ENCODE measurements around the gene P2RX5. TPM values are rescaled to one million over a fixed set of nuclear protein-coding genes. Genes with fewer than 3 reads are reported as not detected.

P2RX5 gene
- total RNA-seq, 1 experiment from 2014 or later = 11.6 TPM

DNA sequence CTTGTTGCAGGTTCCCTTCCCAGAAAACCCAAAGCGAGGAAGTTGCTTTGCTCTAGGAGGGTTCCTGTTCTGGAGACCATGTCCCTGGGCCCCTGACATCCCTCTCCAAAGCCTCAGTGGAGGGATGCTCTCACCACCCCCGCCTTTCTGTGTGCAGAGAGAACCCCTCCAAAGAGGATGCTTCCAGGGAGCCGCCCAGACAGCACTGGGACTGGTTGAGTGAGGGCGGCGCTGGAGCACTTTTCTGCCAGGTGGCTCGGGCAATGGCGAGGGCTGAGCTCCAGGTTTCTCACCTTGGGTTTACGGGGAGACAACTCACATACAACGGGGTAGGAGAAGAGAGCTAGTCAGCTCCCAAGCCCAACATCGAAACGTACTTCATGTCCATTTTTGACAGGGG lies 20.1 kb downstream of the P2RX5 start:
- H3K27ac Mint-ChIP-seq (ENCODE audit: unreplicated experiment) = no peak overlapping the region
- H3K4me3 Mint-ChIP-seq (ENCODE audit: low read depth, unreplicated experiment) = no peak overlapping the region
- BruUV-seq (replicated peaks) = no TSS peak
- H3K9me3 Mint-ChIP-seq (ENCODE audit: low read depth, unreplicated experiment) = no peaks in the 10 kb centered on the region
- peaks cover 8% of the 10 kb centered on the region for H3K36me3 Mint-ChIP-seq (ENCODE audit: insufficient read depth, unreplicated experiment)
- H3K27me3 Mint-ChIP-seq (ENCODE audit: unreplicated experiment) = no peaks in the 10 kb centered on the region
- no peaks in the 10 kb centered on the region for H3K4me1 Mint-ChIP-seq (ENCODE audit: low read depth, unreplicated experiment)
- CTCF ChIA-PET = no interaction called here
- no peak for DNase-seq
- TF ChIP-seq, protein P1, sequence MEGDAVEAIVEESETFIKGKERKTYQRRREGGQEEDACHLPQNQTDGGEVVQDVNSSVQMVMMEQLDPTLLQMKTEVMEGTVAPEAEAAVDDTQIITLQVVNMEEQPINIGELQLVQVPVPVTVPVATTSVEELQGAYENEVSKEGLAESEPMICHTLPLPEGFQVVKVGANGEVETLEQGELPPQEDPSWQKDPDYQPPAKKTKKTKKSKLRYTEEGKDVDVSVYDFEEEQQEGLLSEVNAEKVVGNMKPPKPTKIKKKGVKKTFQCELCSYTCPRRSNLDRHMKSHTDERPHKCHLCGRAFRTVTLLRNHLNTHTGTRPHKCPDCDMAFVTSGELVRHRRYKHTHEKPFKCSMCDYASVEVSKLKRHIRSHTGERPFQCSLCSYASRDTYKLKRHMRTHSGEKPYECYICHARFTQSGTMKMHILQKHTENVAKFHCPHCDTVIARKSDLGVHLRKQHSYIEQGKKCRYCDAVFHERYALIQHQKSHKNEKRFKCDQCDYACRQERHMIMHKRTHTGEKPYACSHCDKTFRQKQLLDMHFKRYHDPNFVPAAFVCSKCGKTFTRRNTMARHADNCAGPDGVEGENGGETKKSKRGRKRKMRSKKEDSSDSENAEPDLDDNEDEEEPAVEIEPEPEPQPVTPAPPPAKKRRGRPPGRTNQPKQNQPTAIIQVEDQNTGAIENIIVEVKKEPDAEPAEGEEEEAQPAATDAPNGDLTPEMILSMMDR (IDR thresholded peaks at IDR 0.05; ENCODE audit: unreplicated experiment) = no peak
- intact Hi-C loops (cut with micrococcal nuclease; ENCODE audit: unreplicated experiment) = no loop called here

DNA sequence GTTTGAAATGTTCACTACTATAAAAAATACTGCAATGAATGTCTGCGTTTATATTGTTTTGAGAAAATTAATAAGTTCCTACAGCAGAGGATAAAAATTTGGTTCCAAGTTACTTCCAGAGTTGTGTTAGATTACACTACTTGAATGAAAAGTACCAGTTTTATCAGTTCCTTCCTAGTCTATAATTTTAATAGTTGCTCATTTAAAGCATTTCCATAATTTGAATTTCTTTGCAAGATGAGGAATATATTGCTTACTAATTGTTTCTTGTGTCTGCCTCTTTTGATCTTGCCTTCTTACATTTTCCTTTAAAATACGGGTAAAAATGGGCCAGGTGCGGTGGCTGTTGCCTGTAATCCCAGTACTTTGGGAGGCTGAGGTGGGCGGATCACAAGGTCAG lies 23.4 kb downstream of the P2RX5 start:
- intact Hi-C loops (cut with micrococcal nuclease; ENCODE audit: unreplicated experiment) = no loop called here
- BruUV-seq (replicated peaks) = no TSS peak
- H3K36me3 Mint-ChIP-seq (ENCODE audit: insufficient read depth, unreplicated experiment) = peaks cover 32% of the 10 kb centered on the region
- CTCF ChIA-PET = no interaction called here
- H3K4me3 Mint-ChIP-seq (ENCODE audit: low read depth, unreplicated experiment) = no peak overlapping the region
- no peaks in the 10 kb centered on the region for H3K27me3 Mint-ChIP-seq (ENCODE audit: unreplicated experiment)
- H3K4me1 Mint-ChIP-seq (ENCODE audit: low read depth, unreplicated experiment) = no peaks in the 10 kb centered on the region
- TF ChIP-seq, protein P1 (IDR thresholded peaks at IDR 0.05; ENCODE audit: unreplicated experiment) = no peak
- DNase-seq = no peak
- no peak overlapping the region for H3K27ac Mint-ChIP-seq (ENCODE audit: unreplicated experiment)
- no peaks in the 10 kb centered on the region for H3K9me3 Mint-ChIP-seq (ENCODE audit: low read depth, unreplicated experiment)

DNA sequence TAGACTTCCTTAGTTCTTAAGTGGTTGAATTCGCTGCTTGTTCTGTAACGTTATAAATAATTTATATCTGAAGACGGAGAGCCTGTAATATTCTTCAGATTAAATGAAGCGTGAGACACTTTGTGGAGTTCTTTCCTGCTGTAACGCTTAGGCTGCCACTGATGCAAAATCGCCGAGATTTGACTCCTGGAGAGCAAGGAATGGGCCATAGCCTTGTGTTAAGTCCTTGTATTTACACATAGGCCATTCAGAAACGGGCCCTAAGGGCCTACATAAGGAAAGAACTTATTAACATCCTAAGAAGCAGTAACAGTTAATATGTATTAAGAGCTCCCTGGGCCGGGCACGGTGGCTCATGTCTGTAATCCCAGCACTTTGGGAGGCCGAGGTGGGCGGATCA lies 26.4 kb downstream of the P2RX5 start:
- intact Hi-C loops (cut with micrococcal nuclease; ENCODE audit: unreplicated experiment) = no loop called here
- Mint-ChIP-seq H3K27ac (ENCODE audit: unreplicated experiment) (peak overlapping the region; percentile 82), H3K36me3 (ENCODE audit: insufficient read depth, unreplicated experiment) (peaks cover 58% of the 10 kb centered on the region), H3K4me1 (ENCODE audit: low read depth, unreplicated experiment) (peaks cover 10% of the 10 kb centered on the region), H3K9me3 (ENCODE audit: low read depth, unreplicated experiment) (no peaks in the 10 kb centered on the region), H3K27me3 (ENCODE audit: unreplicated experiment) (no peaks in the 10 kb centered on the region), H3K4me3 (ENCODE audit: low read depth, unreplicated experiment) (peak overlapping the region; percentile 91)
- TF ChIP-seq, protein P1 (IDR thresholded peaks at IDR 0.05; ENCODE audit: unreplicated experiment) = no peak
- BruUV-seq (replicated peaks) = no TSS peak
- CTCF ChIA-PET = no interaction called here
- DNase-seq = no peak

DNA sequence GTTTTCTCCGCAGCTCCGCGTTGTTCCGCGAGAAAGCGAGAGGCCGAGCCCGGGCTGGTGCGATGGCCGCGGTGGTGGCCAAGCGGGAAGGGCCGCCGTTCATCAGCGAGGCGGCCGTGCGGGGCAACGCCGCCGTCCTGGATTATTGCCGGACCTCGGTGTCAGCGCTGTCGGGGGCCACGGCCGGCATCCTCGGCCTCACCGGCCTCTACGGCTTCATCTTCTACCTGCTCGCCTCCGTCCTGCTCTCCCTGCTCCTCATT lies 26.9 kb downstream of the P2RX5 start:
- TSS peak; percentile 98 for BruUV-seq (replicated peaks)
- H3K4me3 Mint-ChIP-seq (ENCODE audit: low read depth, unreplicated experiment) = peak overlapping the region; percentile 91
- H3K4me1 Mint-ChIP-seq (ENCODE audit: low read depth, unreplicated experiment) = peaks cover 10% of the 10 kb centered on the region
- intact Hi-C loops (cut with micrococcal nuclease; ENCODE audit: unreplicated experiment) = no loop called here
- peaks cover 63% of the 10 kb centered on the region for H3K36me3 Mint-ChIP-seq (ENCODE audit: insufficient read depth, unreplicated experiment)
- H3K27ac Mint-ChIP-seq (ENCODE audit: unreplicated experiment) = peak overlapping the region; percentile 82
- DNase-seq = no peak
- H3K27me3 Mint-ChIP-seq (ENCODE audit: unreplicated experiment) = no peaks in the 10 kb centered on the region
- CTCF ChIA-PET = no interaction called here
- TF ChIP-seq, protein P1 (IDR thresholded peaks at IDR 0.05; ENCODE audit: unreplicated experiment) = no peak
- no peaks in the 10 kb centered on the region for H3K9me3 Mint-ChIP-seq (ENCODE audit: low read depth, unreplicated experiment)
